GM18858 (cell line): ENCODE measurements around the gene SLC6A6.

Source experiments
- ATAC-seq: cut with Tn5 transposase; IDR thresholded peaks from one replicate; pipeline ENCODE4 v1.9.1; 2021; ENCODE audit not compliant: unreplicated experiment

The SLC6A6 gene

DNA sequence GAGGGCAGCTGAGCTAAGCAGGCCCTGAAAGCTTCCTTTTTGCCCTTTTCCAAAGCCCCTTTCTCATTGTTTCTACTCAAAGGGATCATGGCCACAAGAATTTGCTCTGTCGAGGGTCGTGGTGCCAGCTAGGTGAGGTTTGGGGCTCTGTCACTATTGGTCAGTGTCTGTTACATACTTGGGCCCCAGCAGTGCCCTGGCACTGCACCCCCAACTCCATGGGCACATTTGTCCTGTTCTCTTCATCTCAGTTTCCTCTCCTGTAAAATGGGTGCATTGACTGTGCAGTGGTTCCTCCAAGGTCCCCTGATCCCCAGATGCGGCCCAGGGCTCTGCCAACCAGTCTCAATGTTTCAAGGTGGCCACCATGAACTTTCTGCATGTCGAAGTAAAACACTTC lies 62.1 kb downstream of the SLC6A6 start:
- no peak for ATAC-seq

DNA sequence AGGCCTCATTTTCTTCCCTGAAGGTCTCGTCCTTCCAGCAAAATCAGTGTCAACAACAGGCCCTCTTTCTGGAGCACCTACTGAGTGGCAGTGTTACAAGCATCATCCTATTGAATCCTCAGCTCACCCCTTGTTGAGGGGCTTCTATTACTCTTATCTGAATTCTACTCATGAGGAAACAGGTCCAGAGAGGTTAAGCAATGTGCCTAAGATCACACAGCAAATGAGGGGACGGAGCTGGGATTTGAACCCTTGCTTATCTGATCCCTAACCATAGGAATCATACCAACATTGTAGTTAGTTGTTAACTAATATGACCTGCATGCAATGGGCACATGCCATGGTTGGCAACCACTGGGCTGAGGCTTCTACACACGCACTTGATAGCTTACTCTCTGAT lies 63.0 kb downstream of the SLC6A6 start:
- ATAC-seq, result no peak

GRCh38 chr3:14466179-14466903 lies 63.9 kb downstream of the SLC6A6 start:
- ATAC-seq, result no peak

GRCh38 chr3:14467814-14468620 lies 65.6 kb downstream of the SLC6A6 start:
- ATAC-seq, result no peak

- no peak for ATAC-seq
Observed at GRCh38 chr3:14468621-14468981, 66.2 kb downstream of the SLC6A6 start.

GRCh38 chr3:14470461-14470860 lies 68.1 kb downstream of the SLC6A6 start:
- no peak for ATAC-seq

- no peak for ATAC-seq
Observed at GRCh38 chr3:14471016-14471415, 68.6 kb downstream of the SLC6A6 start.

- ATAC-seq, result no peak
Observed at GRCh38 chr3:14471690-14472089, 69.3 kb downstream of the SLC6A6 start.

DNA sequence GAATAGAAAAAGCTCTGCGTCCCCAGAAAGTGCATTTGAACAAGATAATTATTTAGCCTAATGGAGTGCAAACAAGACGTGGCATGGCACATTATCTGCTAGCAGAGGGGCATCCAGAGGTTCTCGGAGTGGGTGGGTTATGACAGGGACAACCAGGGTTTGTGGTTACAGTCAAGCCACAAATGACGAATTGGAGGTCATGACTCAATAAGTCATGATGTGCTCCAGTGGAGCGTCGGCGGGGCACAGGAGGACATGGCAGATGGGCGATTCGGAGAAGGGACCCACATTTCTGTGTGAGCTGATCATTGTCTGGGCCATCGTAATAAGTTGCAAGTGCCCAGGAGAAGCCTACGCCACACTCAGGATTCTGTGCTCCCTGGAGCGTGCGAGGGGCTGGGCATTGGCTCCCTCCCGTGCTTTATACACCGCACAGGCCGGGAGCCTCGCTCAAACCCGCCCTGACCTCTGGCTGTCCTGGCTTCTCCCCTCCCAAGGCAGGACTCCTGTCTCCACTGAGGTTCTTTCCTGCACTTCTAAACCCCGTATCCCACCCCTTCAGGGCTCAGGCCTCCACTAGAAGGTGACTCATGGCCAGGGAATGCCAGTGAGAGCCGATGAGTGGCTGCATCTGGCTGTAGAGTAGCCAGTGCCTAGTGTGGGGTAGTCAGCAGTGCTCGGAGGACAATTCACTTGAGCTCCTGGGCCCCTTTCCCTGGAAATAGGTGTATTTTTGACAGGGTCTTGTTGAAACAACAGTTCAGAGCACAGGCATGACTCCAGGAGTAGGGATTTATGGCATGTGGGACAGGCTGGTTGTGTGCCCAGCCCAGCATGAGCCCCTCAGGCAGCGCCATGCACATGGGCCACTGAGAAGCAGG lies 70.3 kb downstream of the SLC6A6 start:
- no peak for ATAC-seq

DNA sequence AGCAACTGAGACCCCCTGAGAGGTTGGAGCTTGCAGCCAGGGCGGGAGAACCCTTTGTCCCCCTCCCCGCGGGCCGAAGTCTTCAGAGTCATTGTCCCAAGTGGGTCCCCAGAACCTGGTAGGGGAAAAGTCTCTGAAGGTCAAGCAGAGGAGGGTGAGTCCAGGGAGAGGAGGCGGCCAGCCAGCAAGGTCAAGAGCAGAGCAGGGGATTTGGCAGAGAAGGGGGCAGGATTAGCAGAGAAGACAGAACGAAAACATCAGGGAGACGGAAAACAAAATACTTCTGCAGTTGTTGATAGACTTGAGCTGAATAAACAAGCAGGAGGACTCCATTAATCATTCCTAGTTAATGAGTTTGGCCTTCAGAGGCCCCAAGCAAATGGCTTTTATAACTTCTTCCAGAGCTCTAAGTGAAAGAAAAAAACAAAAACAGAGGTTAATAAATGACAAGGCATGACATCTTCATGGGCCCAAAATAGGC lies 71.0 kb downstream of the SLC6A6 start:
- ATAC-seq, result no peak

- ATAC-seq, result no peak
Observed at GRCh38 chr3:14474363-14475081, 72.1 kb downstream of the SLC6A6 start.

- no peak for ATAC-seq
Observed at GRCh38 chr3:14475621-14476020, 73.2 kb downstream of the SLC6A6 start.

- no peak for ATAC-seq
Observed at GRCh38 chr3:14476583-14477265, 74.3 kb downstream of the SLC6A6 start.

- ATAC-seq, result no peak
Observed at GRCh38 chr3:14477311-14477935, 75.0 kb downstream of the SLC6A6 start.

GRCh38 chr3:14478956-14479550 lies 76.6 kb downstream of the SLC6A6 start:
- ATAC-seq, result no peak

GRCh38 chr3:14479591-14479990 lies 77.2 kb downstream of the SLC6A6 start:
- no peak for ATAC-seq

- ATAC-seq, result no peak
Observed at GRCh38 chr3:14480207-14481017, 78.0 kb downstream of the SLC6A6 start.

DNA sequence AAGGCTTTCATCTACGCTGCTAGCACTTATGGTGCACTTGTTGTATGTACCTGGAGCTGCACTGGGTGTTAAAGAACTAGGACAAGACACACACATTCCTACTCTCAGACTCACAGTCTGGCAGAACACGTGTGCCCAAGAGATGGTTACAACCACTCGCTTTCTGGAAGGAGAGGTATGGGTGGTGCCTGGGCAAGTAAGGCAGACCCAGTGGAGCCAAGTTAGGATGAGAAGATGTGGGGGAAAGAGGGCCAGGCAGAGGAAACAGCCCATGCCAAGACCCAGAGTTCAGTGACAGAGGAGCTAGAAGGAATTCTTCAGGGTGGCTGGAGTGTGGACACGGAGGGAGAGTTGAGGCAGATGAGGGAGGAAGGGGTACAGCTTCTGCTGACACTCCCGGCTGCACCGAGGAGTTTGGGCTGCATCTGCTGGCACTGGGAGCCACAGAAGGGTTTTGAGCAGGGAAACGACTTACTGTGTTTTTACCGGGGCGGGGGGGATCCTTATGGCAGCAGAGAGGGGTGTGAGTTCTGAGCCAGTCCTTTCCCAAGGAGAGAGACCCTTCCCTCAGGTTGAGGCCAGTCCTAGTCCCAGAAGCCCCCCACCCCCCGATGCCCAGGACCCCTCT lies 78.7 kb downstream of the SLC6A6 start:
- ATAC-seq, result no peak
